Measurements from ENCODE around the gene ARID3A. TPM values are rescaled to one million over a fixed set of nuclear protein-coding genes. Genes with fewer than 3 reads are reported as not detected.

ARID3A gene
- total RNA-seq, 4 donors from 2014 or later, result 1.8 to 9.4 (median 5.6) TPM

DNA sequence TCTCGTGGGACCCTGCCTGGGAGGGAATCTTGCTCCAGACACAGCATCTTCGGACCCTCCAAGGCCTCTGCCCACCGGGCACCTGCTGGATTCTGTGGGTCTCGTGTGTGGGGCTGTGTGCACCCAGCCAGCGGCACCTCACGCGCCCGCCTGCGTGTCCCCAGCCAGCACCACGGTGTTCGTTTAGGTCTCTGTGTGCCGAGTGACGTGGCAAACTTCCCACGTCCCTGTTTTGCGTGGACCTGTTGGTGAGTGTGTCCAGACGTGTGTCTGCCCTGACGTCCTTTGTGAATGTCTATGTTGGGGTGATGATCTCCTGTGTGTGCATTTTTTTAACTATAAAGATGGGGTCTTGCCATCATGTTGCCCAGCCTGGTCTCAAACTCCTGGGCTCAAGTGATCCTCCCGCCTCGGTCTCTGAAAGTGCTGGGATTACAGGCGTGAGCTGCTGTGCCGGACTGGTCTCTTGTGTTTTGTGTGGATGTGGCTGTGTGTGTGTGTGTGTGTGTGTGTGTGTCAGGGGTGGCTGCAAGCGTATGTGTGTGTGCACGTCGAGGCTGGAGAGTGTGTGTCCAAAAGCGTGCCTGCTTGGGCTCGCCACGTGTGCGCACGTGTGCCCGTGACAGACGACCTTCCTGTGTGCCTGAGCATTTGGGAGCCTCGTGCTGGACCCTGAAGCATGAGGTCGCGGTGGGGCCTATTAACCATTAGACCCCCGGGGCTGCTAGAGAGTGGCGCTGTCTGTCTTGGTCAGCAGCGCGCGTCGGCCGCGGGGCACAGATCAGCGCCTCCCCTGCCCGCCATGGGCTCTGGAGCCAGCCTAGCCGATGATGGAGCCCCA is 15.7 kb downstream of the ARID3A start:
- H3K4me3 ChIP-seq (ENCODE audit: low read depth, poor library complexity, severe bottlenecking), result no peak overlapping the region
- intact Hi-C loops (cut with DNase I; ENCODE audit: low total_unique reads), result no loop called here
- TF ChIP-seq POLR2A (IDR thresholded peaks at IDR 0.05), result no peak
- TF ChIP-seq, protein P1, sequence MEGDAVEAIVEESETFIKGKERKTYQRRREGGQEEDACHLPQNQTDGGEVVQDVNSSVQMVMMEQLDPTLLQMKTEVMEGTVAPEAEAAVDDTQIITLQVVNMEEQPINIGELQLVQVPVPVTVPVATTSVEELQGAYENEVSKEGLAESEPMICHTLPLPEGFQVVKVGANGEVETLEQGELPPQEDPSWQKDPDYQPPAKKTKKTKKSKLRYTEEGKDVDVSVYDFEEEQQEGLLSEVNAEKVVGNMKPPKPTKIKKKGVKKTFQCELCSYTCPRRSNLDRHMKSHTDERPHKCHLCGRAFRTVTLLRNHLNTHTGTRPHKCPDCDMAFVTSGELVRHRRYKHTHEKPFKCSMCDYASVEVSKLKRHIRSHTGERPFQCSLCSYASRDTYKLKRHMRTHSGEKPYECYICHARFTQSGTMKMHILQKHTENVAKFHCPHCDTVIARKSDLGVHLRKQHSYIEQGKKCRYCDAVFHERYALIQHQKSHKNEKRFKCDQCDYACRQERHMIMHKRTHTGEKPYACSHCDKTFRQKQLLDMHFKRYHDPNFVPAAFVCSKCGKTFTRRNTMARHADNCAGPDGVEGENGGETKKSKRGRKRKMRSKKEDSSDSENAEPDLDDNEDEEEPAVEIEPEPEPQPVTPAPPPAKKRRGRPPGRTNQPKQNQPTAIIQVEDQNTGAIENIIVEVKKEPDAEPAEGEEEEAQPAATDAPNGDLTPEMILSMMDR (IDR thresholded peaks at IDR 0.05), result no peak
- no peak for DNase-seq (ENCODE audit: low spot score in 2 of 2)
- WGBS, 2 donors, result 52 to 53% methylated on average over 24 to 36 of the region's 45 CpGs

GRCh38 chr19:942133-942645 is 16.4 kb downstream of the ARID3A start:
- 83 to 93% methylated on average over 11 to 32 of the region's 32 CpGs for whole genome bisulfite sequencing, 2 donors
- no peak overlapping the region for H3K4me3 ChIP-seq (ENCODE audit: low read depth, poor library complexity, severe bottlenecking)
- no peak for DNase-seq (ENCODE audit: low spot score in 2 of 2)
- TF ChIP-seq, protein P1 (IDR thresholded peaks at IDR 0.05), result no peak
- TF ChIP-seq POLR2A (IDR thresholded peaks at IDR 0.05), result no peak
- intact Hi-C loops (cut with DNase I; ENCODE audit: low total_unique reads), result no loop called here

DNA sequence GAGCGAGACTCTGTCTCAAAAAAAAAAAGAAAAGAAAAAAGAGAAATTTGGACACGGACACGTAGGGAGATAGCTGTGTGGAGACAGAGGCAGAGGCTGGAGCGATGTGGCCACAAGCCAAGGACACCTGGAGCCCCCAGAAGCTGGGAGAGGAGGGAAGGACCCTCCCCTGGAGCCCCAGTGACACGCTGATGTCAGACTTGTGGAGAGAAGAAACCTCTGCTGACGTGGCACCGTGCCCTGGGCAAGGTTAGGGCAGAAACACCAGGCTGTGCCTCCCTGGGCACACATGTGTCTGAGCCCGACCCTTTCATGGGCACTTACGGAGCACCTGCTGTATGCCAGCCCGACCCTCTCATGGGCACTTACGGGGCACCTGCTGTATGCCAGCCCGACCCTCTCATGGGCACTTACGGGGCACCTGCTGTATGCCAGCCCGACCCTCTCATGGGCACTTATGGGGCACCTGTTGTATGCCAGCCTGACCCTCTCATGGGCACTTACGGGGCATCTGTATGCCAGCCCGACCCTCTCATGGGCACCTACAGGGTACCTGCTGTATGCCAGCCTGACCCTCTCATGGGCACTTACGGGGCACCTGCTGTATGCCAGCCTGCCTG is 17.8 kb downstream of the ARID3A start:
- no peak for DNase-seq (ENCODE audit: low spot score in 2 of 2)
- H3K4me3 ChIP-seq (ENCODE audit: low read depth, poor library complexity, severe bottlenecking), result no peak overlapping the region
- 84 to 95% methylated on average over 16 to 17 of the region's 17 CpGs for WGBS, 2 donors
- no peak for TF ChIP-seq POLR2A (IDR thresholded peaks at IDR 0.05)
- TF ChIP-seq, protein P1 (IDR thresholded peaks at IDR 0.05), result no peak
- intact Hi-C loops (cut with DNase I; ENCODE audit: low total_unique reads), result no loop called here

GRCh38 chr19:944171-944567 is 18.3 kb downstream of the ARID3A start:
- intact Hi-C loops (cut with DNase I; ENCODE audit: low total_unique reads), result no loop called here
- TF ChIP-seq, protein P1 (IDR thresholded peaks at IDR 0.05), result no peak
- no peak for TF ChIP-seq POLR2A (IDR thresholded peaks at IDR 0.05)
- WGBS, 2 donors, result 53 to 58% methylated on average over 6 to 24 of the region's 27 CpGs
- DNase-seq (ENCODE audit: low spot score in 2 of 2), result no peak
- no peak overlapping the region for H3K4me3 ChIP-seq (ENCODE audit: low read depth, poor library complexity, severe bottlenecking)

DNA sequence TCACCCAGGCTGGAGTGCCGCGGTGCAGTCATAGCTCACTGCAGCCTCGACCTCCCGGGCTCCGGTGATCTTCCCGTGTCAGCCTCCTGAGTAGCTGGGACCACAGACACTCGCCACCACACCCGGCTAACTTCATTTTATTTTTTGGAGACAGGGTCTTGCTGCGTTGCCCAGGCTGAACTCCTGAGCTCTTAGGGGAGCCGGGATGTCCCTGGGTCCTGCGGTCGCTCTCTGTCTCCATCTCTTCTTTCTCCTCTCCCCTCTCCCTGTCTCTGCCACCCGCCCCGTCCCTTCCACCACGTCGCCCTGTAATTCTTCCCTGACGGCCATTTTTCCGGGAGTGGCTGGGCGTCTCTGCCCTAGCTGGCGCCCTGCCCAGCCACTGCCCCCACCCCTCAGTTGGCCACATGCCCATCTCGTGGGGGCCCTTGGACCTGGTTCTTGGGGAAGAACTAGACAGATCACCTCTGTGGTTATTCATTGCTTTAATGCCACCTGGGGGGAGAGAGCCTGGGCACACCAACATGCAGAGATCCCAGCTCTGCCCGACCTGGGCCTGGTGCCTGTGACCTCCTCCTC is 18.9 kb downstream of the ARID3A start:
- TF ChIP-seq, protein P1 (IDR thresholded peaks at IDR 0.05), result no peak
- no peak for TF ChIP-seq POLR2A (IDR thresholded peaks at IDR 0.05)
- no peak for DNase-seq (ENCODE audit: low spot score in 2 of 2)
- 42 to 62% methylated on average over 21 to 22 of the region's 22 CpGs for WGBS, 2 donors
- intact Hi-C loops (cut with DNase I; ENCODE audit: low total_unique reads), result no loop called here
- H3K4me3 ChIP-seq (ENCODE audit: low read depth, poor library complexity, severe bottlenecking), result no peak overlapping the region
